H1 (cell line): ENCODE data around the gene ABI3BP. TPM values are rescaled to one million over a fixed set of nuclear protein-coding genes. Genes with fewer than 3 reads are reported as not detected.

Experiments
- CTCF ChIA-PET: fragments of 300-600 bp; sonication (Branson Sonifier 250); formaldehyde crosslinking; loops from one replicate; lab custom pipeline; 2021; ENCODE audit not compliant: partially characterized antibody; lab: Charles Lee
- POLR2A ChIA-PET: fragments of 300-600 bp; sonication (Branson Sonifier 250); formaldehyde crosslinking; loops from one replicate; lab custom pipeline; 2021; ENCODE audit warnings: inconsistent platforms; ENCODE audit not compliant: partially characterized antibody; lab: Charles Lee
- DNase-seq, 2 experiments: peaks; one replicate each; pipeline versions ENCODE4 v3.0.0 to v3.0.0-alpha.2; 2010 to 2022; ENCODE audit warnings: low spot score in 2 of 2, low read depth in 1 of 2, mixed read lengths in 1 of 2
- FAIRE-seq: peaks from 2 replicates; lab custom pipeline; 2011; peaks lifted over from hg19 to GRCh38; lab: Jason Lieb, UNC
- H2AFZ ChIP-seq: 2 replicates; pipeline ENCODE4 v1.8.1; 2012; ENCODE audit warnings: low read length, inconsistent platforms
- H2AK5ac ChIP-seq: 2 replicates; pipeline ENCODE4 v1.6.1; 2013; ENCODE audit warnings: low read depth, low read length
- H2BK120ac ChIP-seq: replicated peaks from 2 replicates; pipeline ENCODE3; 2013; ENCODE audit warnings: low read depth, low read length, inconsistent platforms
- H2BK12ac ChIP-seq: 2 replicates; pipeline ENCODE4 v1.6.1; 2013; ENCODE audit warnings: low read depth, low read length
- H2BK15ac ChIP-seq: 2 replicates; pipeline ENCODE4 v1.6.1; 2013; ENCODE audit warnings: low read length
- H2BK20ac ChIP-seq: 2 replicates; pipeline ENCODE4 v1.6.1; 2013; ENCODE audit warnings: low read length
- H2BK5ac ChIP-seq: 2 replicates; pipeline ENCODE4 v1.6.1; 2013; ENCODE audit warnings: low read depth, low read length
- H3K14ac ChIP-seq: 2 replicates; pipeline ENCODE4 v1.6.1; 2013; ENCODE audit warnings: inconsistent platforms; ENCODE audit not compliant: insufficient read length
- H3K18ac ChIP-seq: 2 replicates; pipeline ENCODE4 v1.6.1; 2013; ENCODE audit warnings: low read length; ENCODE audit errors: extremely low read depth
- H3K23ac ChIP-seq: 2 replicates; pipeline ENCODE4 v1.6.1; 2013; ENCODE audit warnings: inconsistent platforms; ENCODE audit not compliant: insufficient read length
- H3K23me2 ChIP-seq: 2 replicates; pipeline ENCODE4 v1.6.1; 2013; ENCODE audit warnings: low read depth, low read length
- H3K27ac ChIP-seq: 2 replicates; pipeline ENCODE4 v1.6.1; 2011; ENCODE audit warnings: low read depth, low read length, inconsistent platforms
- H3K27me3 ChIP-seq, 4 experiments: replicated peaks in 1 of 4; 1 replicate in 1 of 4; 2 replicates in 3 of 4; pipeline versions ENCODE4 v1.6.1 to v1.8.1; 2011 to 2013; ENCODE audit warnings: low read length in 3 of 4, mild to moderate bottlenecking in 3 of 4, inconsistent platforms in 2 of 4, mixed read lengths in 2 of 4, moderate library complexity in 1 of 4; ENCODE audit not compliant: control insufficient read depth in 3 of 4, insufficient read depth in 3 of 4; ENCODE audit errors: extremely low read depth in 1 of 4
- H3K36me3 ChIP-seq, 4 experiments: 2 replicates each; pipeline versions ENCODE4 v1.6.1 to v1.8.1; 2011 to 2013; ENCODE audit warnings: mild to moderate bottlenecking in 4 of 4, low read length in 3 of 4, moderate library complexity in 2 of 4, control low read depth in 1 of 4, inconsistent platforms in 1 of 4; ENCODE audit not compliant: insufficient read depth in 4 of 4, control insufficient read depth in 2 of 4
- H3K4ac ChIP-seq: replicated peaks from 2 replicates; pipeline ENCODE3; 2013; ENCODE audit warnings: low read length, low read depth, mixed read lengths, inconsistent platforms; ENCODE audit not compliant: insufficient read length
- H3K4me1 ChIP-seq, 4 experiments: replicated peaks in 1 of 4; 1 replicate in 1 of 4; 2 replicates in 3 of 4; pipeline versions ENCODE4 v1.6.1 to v1.8.1; 2011 to 2013; ENCODE audit warnings: low read length in 3 of 4, inconsistent platforms in 2 of 4, mixed read lengths in 1 of 4; ENCODE audit not compliant: insufficient read depth in 4 of 4, control insufficient read depth in 3 of 4
- H3K4me2 ChIP-seq, 2 experiments: 2 replicates each; pipeline versions ENCODE4 v1.6.1 to v1.8.1; 2011 to 2013; ENCODE audit warnings: low read depth in 2 of 2, low read length in 2 of 2, control low read depth in 1 of 2, inconsistent platforms in 1 of 2, mild to moderate bottlenecking in 1 of 2; ENCODE audit not compliant: insufficient read depth in 1 of 2
- H3K4me3 ChIP-seq, 4 experiments: fragments of 200-600, 300-600 bp in 1 of 4; sonication (generic), shearing (Covaris generic), sonication (Bioruptor Twin) in 1 of 4; 2 replicates each; pipeline versions ENCODE4 v1.5.1 to v1.8.1; 2011 to 2016; ENCODE audit warnings: low read length in 4 of 4, low read depth in 3 of 4, control low read depth in 2 of 4, inconsistent platforms in 2 of 4, mild to moderate bottlenecking in 2 of 4, mixed read lengths in 1 of 4, moderate library complexity in 1 of 4; ENCODE audit not compliant: insufficient read depth in 2 of 4; ENCODE audit errors: extremely low read depth in 1 of 4
- H3K56ac ChIP-seq: replicated peaks from 2 replicates; pipeline ENCODE3; 2013; ENCODE audit warnings: low read depth, mild to moderate bottlenecking, mixed read lengths, low read length, inconsistent platforms; ENCODE audit not compliant: insufficient read length
- H3K79me1 ChIP-seq: 2 replicates; pipeline ENCODE4 v1.6.1; 2013; ENCODE audit warnings: low read depth, low read length, control low read depth
- H3K79me2 ChIP-seq, 2 experiments: 2 replicates each; pipeline versions ENCODE4 v1.6.1 to v1.8.1; 2012 to 2013; ENCODE audit warnings: low read length in 2 of 2, mild to moderate bottlenecking in 2 of 2, inconsistent platforms in 1 of 2; ENCODE audit not compliant: insufficient read depth in 2 of 2, control insufficient read depth in 1 of 2
- H3K9ac ChIP-seq, 4 experiments: replicated peaks in 1 of 4; 1 replicate in 1 of 4; 2 replicates in 3 of 4; pipeline versions ENCODE4 v1.6.1 to v1.8.1; 2011 to 2013; ENCODE audit warnings: low read depth in 3 of 4, low read length in 3 of 4, control low read depth in 2 of 4, mild to moderate bottlenecking in 2 of 4, moderate library complexity in 2 of 4, inconsistent platforms in 1 of 4; ENCODE audit errors: extremely low read depth in 1 of 4
- H3K9me3 ChIP-seq, 2 experiments: 2 replicates each; pipeline versions ENCODE4 v1.6.1 to v1.8.1; 2012 to 2013; ENCODE audit warnings: mild to moderate bottlenecking in 2 of 2, moderate library complexity in 2 of 2, control low read depth in 1 of 2, inconsistent platforms in 1 of 2, low read depth in 1 of 2, low read length in 1 of 2, mixed read lengths in 1 of 2; ENCODE audit not compliant: insufficient read depth in 2 of 2
- H4K20me1 ChIP-seq, 2 experiments: replicated peaks in 1 of 2; 2 replicates each; pipeline versions ENCODE3 to v1.8.1; 2011 to 2013; ENCODE audit warnings: inconsistent platforms in 2 of 2, low read length in 2 of 2, mild to moderate bottlenecking in 1 of 2; ENCODE audit not compliant: insufficient read depth in 2 of 2, control insufficient read depth in 1 of 2
- H4K5ac ChIP-seq: 2 replicates; pipeline ENCODE4 v1.6.1; 2013; ENCODE audit warnings: low read length, low read depth, mixed read lengths, inconsistent platforms; ENCODE audit not compliant: insufficient read length
- H4K8ac ChIP-seq: 2 replicates; pipeline ENCODE4 v1.8.0; 2013; ENCODE audit warnings: mild to moderate bottlenecking, moderate library complexity, low read length, inconsistent platforms; ENCODE audit not compliant: insufficient read depth; ENCODE audit errors: extremely low read depth
- H4K91ac ChIP-seq: replicated peaks from 2 replicates; pipeline ENCODE3; 2013; ENCODE audit warnings: low read length, mixed read lengths, inconsistent platforms; ENCODE audit not compliant: insufficient read length
- CBX5 ChIP-seq: fragments of 300-800, 300-1000 bp; sonication (generic); IDR thresholded peaks from 2 replicates; pipeline ENCODE4 v1.7.1; 2016; ENCODE audit warnings: antibody characterized with exemption, low read length, low read depth
- RAD21 ChIP-seq, 2 experiments: IDR thresholded peaks in 1 of 2; conservative IDR thresholded peaks in 1 of 2; 2 replicates each; pipeline ENCODE4 v1.6.1; 2011; ENCODE audit warnings: low read depth in 2 of 2, low read length in 2 of 2, improper control_type of control experiment in 1 of 2, inconsistent platforms in 1 of 2, mild to moderate bottlenecking in 1 of 2, moderate library complexity in 1 of 2
- SAP30 ChIP-seq: fragments of 300-600 bp; sonication (generic); IDR thresholded peaks from 2 replicates; pipeline ENCODE4 v1.7.1; 2012; ENCODE audit warnings: low read length, moderate library complexity, mild to moderate bottlenecking, inconsistent platforms; ENCODE audit not compliant: insufficient read depth, insufficient replicate concordance
- SP4 ChIP-seq: IDR thresholded peaks from 2 replicates; pipeline ENCODE4 v1.6.1; 2012; ENCODE audit warnings: low read length, inconsistent platforms
- WGBS, 2 experiments: shearing (Covaris generic) in 1 of 2; methylation state at CpG; one replicate each; pipeline versions ENCODE4 v1.1.6 to v1.1.7; 2013 to 2015; ENCODE audit warnings: low lambda C conversion rate in 2 of 2, mixed read lengths in 2 of 2, inconsistent platforms in 1 of 2, low coverage in 1 of 2, missing lambda C conversion rate in 1 of 2; ENCODE audit not compliant: insufficient replicate concordance in 2 of 2, insufficient coverage in 1 of 2, insufficient read length in 1 of 2; ENCODE audit errors: extremely low coverage in 1 of 2, missing lambda C conversion rate in 1 of 2; 5-methylcytosine and 5-hydroxymethylcytosine counted together
- polyA plus RNA-seq, 7 experiments: library from polyadenylated mRNA; depleted of rRNA in 3 of 7; stranded (reverse) in 5 of 7; unstranded in 2 of 7; fragments of >200 nt in 5 of 7; fragments of 200-250 nt in 2 of 7; gene quantifications; 1 replicate in 5 of 7; 2 replicates in 1 of 7; 4 replicates in 1 of 7; pipeline versions ENCODE4 v1.2.1 to v1.2.3, GENCODE V29; 2011 to 2013; ENCODE audit warnings: missing spikeins in 2 of 7, mixed read lengths in 2 of 7
- total RNA-seq: library from RNA; stranded (reverse); fragmentation: NEBNext Ultra II Directional; extraction: Animal tissue kit (Norgen Biotek cat#: 25700); gene quantifications from 2 replicates; pipeline ENCODE4 v1.2.1, GENCODE V29; 2021
- TF ChIP-seq, protein P1 (sequence below), 3 experiments: IDR thresholded peaks; 1 replicate in 2 of 3; 2 replicates in 1 of 3; pipeline versions ENCODE4 v1.5.1 to v1.6.1; 2011; ENCODE audit warnings: low read length in 3 of 3, mild to moderate bottlenecking in 3 of 3, inconsistent platforms in 2 of 3, low read depth in 1 of 3, moderate library complexity in 1 of 3; ENCODE audit not compliant: insufficient read depth in 1 of 3; ENCODE audit errors: control extremely low read depth in 1 of 3

Gene ABI3BP
- total and polyA plus RNA-seq, 2 of the 8 experiments (the other 6 are each of a cell fraction or from before 2014, with no cell fraction given) = 0.08 to 0.32 TPM

DNA sequence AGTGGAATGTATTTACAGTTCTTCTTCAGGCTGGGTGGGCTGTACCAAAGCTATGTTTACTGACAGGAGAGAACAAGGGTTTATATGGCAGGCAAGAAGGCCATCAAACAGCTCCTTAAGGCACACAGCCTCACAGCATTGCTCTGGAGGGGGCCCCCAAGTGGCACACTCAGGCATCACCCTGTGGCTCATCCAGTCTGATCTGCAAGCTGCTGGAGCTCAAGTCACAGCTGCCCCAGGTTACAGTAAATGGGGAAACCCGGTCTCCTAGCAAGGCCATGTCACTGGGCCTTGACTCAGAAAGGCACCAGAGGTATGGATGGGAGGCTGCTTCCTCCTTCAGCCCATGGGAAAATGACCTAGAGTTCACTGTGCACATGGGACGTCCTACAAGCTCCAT is 216.5 kb downstream of the ABI3BP start:
- no peak overlapping the region for H3K9ac ChIP-seq
- FAIRE-seq (no peak), DNase-seq (peak in 1 of 2 experiments; percentile 63)
- ChIA-PET CTCF (interaction anchor here (0.5 to 2.5 kb wide), 22 partner anchors 8 to 861 kb away, joined by 3 to 10 read pairs (median 4); no protein-coding TSS in a partner anchor), POLR2A (interaction anchor here (0.8 kb wide), 1 partner anchor 17 kb away, joined by 3 read pairs; no protein-coding TSS in a partner anchor)
- no peaks in the 10 kb centered on the region for H3K79me1 ChIP-seq
- TF ChIP-seq SP4 (no peak), SAP30 (no peak), RAD21 (IDR thresholded peaks at IDR 0.05 in 1 of 2, conservative IDR thresholded peaks at IDR 0.05 in 1 of 2; ENCODE audit: low read depth in 2 of 2, low read length in 2 of 2) (peak; percentile 43 to 65), CBX5 (no peak)
- TF ChIP-seq, protein P1, sequence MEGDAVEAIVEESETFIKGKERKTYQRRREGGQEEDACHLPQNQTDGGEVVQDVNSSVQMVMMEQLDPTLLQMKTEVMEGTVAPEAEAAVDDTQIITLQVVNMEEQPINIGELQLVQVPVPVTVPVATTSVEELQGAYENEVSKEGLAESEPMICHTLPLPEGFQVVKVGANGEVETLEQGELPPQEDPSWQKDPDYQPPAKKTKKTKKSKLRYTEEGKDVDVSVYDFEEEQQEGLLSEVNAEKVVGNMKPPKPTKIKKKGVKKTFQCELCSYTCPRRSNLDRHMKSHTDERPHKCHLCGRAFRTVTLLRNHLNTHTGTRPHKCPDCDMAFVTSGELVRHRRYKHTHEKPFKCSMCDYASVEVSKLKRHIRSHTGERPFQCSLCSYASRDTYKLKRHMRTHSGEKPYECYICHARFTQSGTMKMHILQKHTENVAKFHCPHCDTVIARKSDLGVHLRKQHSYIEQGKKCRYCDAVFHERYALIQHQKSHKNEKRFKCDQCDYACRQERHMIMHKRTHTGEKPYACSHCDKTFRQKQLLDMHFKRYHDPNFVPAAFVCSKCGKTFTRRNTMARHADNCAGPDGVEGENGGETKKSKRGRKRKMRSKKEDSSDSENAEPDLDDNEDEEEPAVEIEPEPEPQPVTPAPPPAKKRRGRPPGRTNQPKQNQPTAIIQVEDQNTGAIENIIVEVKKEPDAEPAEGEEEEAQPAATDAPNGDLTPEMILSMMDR (IDR thresholded peaks at IDR 0.05; ENCODE audit: control extremely low read depth in 1 of 3, insufficient read depth in 1 of 3, low read depth in 1 of 3, low read length in 3 of 3) = peak; percentile 53 to 73 (median 65)
- no peak overlapping the region for H2BK5ac ChIP-seq
- H3K56ac ChIP-seq = no peak overlapping the region
- no peaks in the 10 kb centered on the region for H3K36me3 ChIP-seq
- H2AK5ac ChIP-seq = no peak overlapping the region
- WGBS, 2 experiments = 90% methylated on average over 2 of the region's 2 CpGs; no CpG with 5 or more reads in 1 of the 2 experiments
- H3K79me2 ChIP-seq = no peaks in the 10 kb centered on the region
- H3K18ac ChIP-seq = no peak overlapping the region
- no peak overlapping the region for H4K5ac ChIP-seq
- no peaks in the 10 kb centered on the region for H4K20me1 ChIP-seq
- H3K4me2 ChIP-seq = no peak overlapping the region
- H3K4me3 ChIP-seq = no peak overlapping the region
- H3K27ac ChIP-seq = no peak overlapping the region
- no peak overlapping the region for H3K23ac ChIP-seq
- H2BK12ac ChIP-seq = no peak overlapping the region
- H2BK120ac ChIP-seq = no peak overlapping the region
- no peak overlapping the region for H3K14ac ChIP-seq
- no peak overlapping the region for H2BK20ac ChIP-seq
- peaks cover 0 to 1% (median 0%) of the 10 kb centered on the region in 4 experiments; a peak in 1 of 7 replicates for H3K27me3 ChIP-seq
- no peak overlapping the region for H4K91ac ChIP-seq
- no peaks in the 10 kb centered on the region for H3K4me1 ChIP-seq
- no peak overlapping the region for H2BK15ac ChIP-seq
- H3K9me3 ChIP-seq = no peaks in the 10 kb centered on the region
- no peak overlapping the region for H4K8ac ChIP-seq
- no peak overlapping the region for H3K4ac ChIP-seq
- peak overlapping the region; percentile 94 for H2AFZ ChIP-seq
- H3K23me2 ChIP-seq = no peaks in the 10 kb centered on the region
